ENCODE measurements around the gene EDDM3A.

EDDM3A gene

GRCh38 chr14:20748439-20748838, 2.8 kb downstream of the EDDM3A start (continued):
- TF ChIP-seq ELK4 (IDR thresholded peaks at IDR 0.05; ENCODE audit: borderline replicate concordance, low read depth, low read length) (no peak), ZNF148 (tag by site-specific recombination; IDR thresholded peaks at IDR 0.05; ENCODE audit: borderline replicate concordance) (no peak), ZNF335 (tag by site-specific recombination; conservative IDR thresholded peaks at IDR 0.05) (no peak), ZNF558 (tag by site-specific recombination; IDR thresholded peaks at IDR 0.05) (no peak), ZBTB1 (tag by site-specific recombination; IDR thresholded peaks at IDR 0.05) (no peak)

- POLR2A ChIA-PET = no interaction called here
- no peaks in the 10 kb centered on the region for H3K9me3 ChIP-seq (ENCODE audit: control insufficient read depth, insufficient read depth, low read depth, low read length)
- H3K27ac ChIP-seq (ENCODE audit: extremely low read depth, low read depth, low read length) = no peak overlapping the region
- H3K4me3 ChIP-seq (ENCODE audit: low read depth, low read length) = no peak overlapping the region
- CTCF ChIA-PET = interaction anchor here (1.5 kb wide), 1 partner anchor 8 kb away, joined by 8 read pairs; no protein-coding TSS in a partner anchor
- H3K36me3 ChIP-seq (ENCODE audit: control insufficient read depth in 2 of 2, insufficient read depth in 1 of 2, low read length in 2 of 2) = no peaks in the 10 kb centered on the region
- H3K4me1 ChIP-seq (ENCODE audit: control insufficient read depth, insufficient read depth, low read length) = no peaks in the 10 kb centered on the region
- TF ChIP-seq HOXD13 (CRISPR knock-in tag; IDR thresholded peaks at IDR 0.05; ENCODE audit: borderline replicate concordance) (no peak), ZNF394 (tag by site-specific recombination; IDR thresholded peaks at IDR 0.05; ENCODE audit: borderline replicate concordance) (no peak), YY1 (tag by site-specific recombination; IDR thresholded peaks at IDR 0.05) (no peak), ZNF140 (tag by site-specific recombination; IDR thresholded peaks at IDR 0.05) (no peak), ZBTB49 (tag by site-specific recombination; IDR thresholded peaks at IDR 0.05; ENCODE audit: low read depth) (no peak), ATF2 (tag by site-specific recombination; IDR thresholded peaks at IDR 0.05; ENCODE audit: low read depth) (no peak), OSR2 (tag by site-specific recombination; IDR thresholded peaks at IDR 0.05) (no peak), ZNF521 (tag by site-specific recombination; IDR thresholded peaks at IDR 0.05) (no peak), PRDM6 (tag by site-specific recombination; IDR thresholded peaks at IDR 0.05) (no peak), MYNN (tag by site-specific recombination; IDR thresholded peaks at IDR 0.05; ENCODE audit: borderline replicate concordance) (no peak), MEIS1 (CRISPR knock-in tag; IDR thresholded peaks at IDR 0.05; ENCODE audit: borderline replicate concordance) (no peak), INSM2 (tag by site-specific recombination; IDR thresholded peaks at IDR 0.05) (no peak), PRDM2 (tag by site-specific recombination; IDR thresholded peaks at IDR 0.05; ENCODE audit: borderline replicate concordance) (no peak)
Measured at GRCh38 chr14:20750194-20750593, 4.5 kb downstream of the EDDM3A start.

All from HEK293 (cell line).